ENCODE results near the gene KBTBD7. TPM values are rescaled to one million over a fixed set of nuclear protein-coding genes. Genes with fewer than 3 reads are reported as not detected.

Gene KBTBD7
- total RNA-seq, 4 donors from 2014 or later: 4.5 to 11.1 (median 9.3) TPM

DNA sequence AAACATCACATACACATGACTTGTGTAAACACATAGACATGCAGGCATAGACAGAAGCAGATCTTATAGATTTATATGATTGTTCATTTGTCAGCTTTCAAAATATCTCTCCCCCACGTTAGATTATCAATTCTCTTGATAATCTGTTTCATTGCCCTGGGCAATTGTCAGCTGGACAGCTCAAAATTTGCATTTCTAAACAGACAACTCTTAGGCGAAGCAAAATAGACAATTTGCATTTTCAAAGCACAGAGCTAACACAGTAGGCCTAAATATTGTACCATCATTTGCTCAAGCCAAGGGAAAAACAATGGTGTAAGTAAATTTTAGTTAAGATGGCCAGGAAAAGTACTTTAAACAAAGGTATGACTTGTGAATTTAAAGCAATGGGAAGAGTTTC is 37.7 kb downstream of the KBTBD7 start:
- peaks cover 0 to 12% (median 0%) of the 10 kb centered on the region in 4 donors for H3K9me3 ChIP-seq
- TF ChIP-seq EP300 (IDR thresholded peaks at IDR 0.05) (no peak), POLR2A (IDR thresholded peaks at IDR 0.05) (no peak)
- TF ChIP-seq, protein P1, sequence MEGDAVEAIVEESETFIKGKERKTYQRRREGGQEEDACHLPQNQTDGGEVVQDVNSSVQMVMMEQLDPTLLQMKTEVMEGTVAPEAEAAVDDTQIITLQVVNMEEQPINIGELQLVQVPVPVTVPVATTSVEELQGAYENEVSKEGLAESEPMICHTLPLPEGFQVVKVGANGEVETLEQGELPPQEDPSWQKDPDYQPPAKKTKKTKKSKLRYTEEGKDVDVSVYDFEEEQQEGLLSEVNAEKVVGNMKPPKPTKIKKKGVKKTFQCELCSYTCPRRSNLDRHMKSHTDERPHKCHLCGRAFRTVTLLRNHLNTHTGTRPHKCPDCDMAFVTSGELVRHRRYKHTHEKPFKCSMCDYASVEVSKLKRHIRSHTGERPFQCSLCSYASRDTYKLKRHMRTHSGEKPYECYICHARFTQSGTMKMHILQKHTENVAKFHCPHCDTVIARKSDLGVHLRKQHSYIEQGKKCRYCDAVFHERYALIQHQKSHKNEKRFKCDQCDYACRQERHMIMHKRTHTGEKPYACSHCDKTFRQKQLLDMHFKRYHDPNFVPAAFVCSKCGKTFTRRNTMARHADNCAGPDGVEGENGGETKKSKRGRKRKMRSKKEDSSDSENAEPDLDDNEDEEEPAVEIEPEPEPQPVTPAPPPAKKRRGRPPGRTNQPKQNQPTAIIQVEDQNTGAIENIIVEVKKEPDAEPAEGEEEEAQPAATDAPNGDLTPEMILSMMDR (IDR thresholded peaks at IDR 0.05): no peak
- no peaks in the 10 kb centered on the region for H3K27me3 ChIP-seq
- no peaks in the 10 kb centered on the region for H3K4me1 ChIP-seq
- DNase-seq (ENCODE audit: low spot score in 2 of 2): no peak
- H3K4me3 ChIP-seq: no peak overlapping the region
- WGBS, 2 donors: 65% methylated on average over 2 of the region's 2 CpGs
- H3K27ac ChIP-seq: no peak overlapping the region
- H3K36me3 ChIP-seq: peaks cover 0 to 2% (median 0%) of the 10 kb centered on the region in 3 donors

DNA sequence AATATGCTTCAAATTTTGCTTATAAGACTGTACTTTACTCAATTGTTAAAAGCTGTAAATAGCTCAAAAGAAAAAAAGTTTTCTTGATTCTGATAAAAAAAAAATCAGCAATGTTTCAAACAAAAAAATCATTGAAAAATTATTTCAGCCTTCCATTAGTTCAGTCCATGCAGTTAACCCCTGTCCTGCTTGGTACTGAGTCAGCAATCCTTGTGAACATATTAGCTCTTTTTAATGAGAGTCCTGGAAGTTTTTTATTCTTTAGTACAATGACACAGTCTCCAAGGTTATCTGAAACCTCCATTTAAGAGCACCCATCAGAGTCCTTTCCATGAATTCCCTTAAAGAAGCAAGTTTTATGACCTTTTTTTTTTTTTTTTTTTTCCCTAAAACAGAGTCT is 40.3 kb downstream of the KBTBD7 start:
- no peak for DNase-seq (ENCODE audit: low spot score in 2 of 2)
- H3K4me1 ChIP-seq: no peaks in the 10 kb centered on the region
- no peaks in the 10 kb centered on the region for H3K27me3 ChIP-seq
- H3K36me3 ChIP-seq: peaks cover 0 to 24% (median 0%) of the 10 kb centered on the region in 3 donors
- H3K4me3 ChIP-seq: no peak overlapping the region
- TF ChIP-seq EP300 (IDR thresholded peaks at IDR 0.05) (no peak), POLR2A (IDR thresholded peaks at IDR 0.05) (no peak)
- TF ChIP-seq, protein P1 (IDR thresholded peaks at IDR 0.05): no peak
- no peak overlapping the region for H3K27ac ChIP-seq
- H3K9me3 ChIP-seq: peaks cover 0 to 32% (median 4%) of the 10 kb centered on the region in 4 donors

DNA sequence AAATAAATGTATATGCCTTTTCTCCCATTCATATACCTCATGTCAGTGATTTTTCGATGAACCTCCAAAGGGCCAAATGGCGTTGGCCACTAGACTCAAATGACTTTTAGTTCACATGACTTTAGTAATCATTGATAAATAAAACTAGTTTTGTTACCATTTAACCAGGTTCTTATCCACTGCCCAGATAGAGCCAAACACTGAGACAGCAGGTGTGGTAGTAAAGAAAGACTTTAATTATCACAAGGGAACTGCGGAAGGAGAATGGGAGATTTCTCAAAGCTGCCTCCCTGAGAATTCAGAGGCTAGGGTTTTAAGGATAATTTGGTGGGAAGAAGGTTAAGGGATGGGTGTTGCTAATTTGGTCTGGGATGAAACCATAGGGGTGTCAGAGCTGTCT is 42.4 kb downstream of the KBTBD7 start:
- DNase-seq (ENCODE audit: low spot score in 2 of 2): no peak
- Histone ChIP-seq H3K4me3 (no peak overlapping the region), H3K4me1 (no peaks in the 10 kb centered on the region), H3K27ac (no peak overlapping the region), H3K27me3 (no peaks in the 10 kb centered on the region), H3K36me3 (peaks cover 0 to 43% (median 0%) of the 10 kb centered on the region in 3 donors), H3K9me3 (peaks cover 0 to 51% (median 11%) of the 10 kb centered on the region in 4 donors)
- 99% methylated on average over 3 of the region's 3 CpGs for WGBS, 2 donors
- TF ChIP-seq, protein P1 (IDR thresholded peaks at IDR 0.05): no peak
- TF ChIP-seq POLR2A (IDR thresholded peaks at IDR 0.05) (no peak), EP300 (IDR thresholded peaks at IDR 0.05) (no peak)

DNA sequence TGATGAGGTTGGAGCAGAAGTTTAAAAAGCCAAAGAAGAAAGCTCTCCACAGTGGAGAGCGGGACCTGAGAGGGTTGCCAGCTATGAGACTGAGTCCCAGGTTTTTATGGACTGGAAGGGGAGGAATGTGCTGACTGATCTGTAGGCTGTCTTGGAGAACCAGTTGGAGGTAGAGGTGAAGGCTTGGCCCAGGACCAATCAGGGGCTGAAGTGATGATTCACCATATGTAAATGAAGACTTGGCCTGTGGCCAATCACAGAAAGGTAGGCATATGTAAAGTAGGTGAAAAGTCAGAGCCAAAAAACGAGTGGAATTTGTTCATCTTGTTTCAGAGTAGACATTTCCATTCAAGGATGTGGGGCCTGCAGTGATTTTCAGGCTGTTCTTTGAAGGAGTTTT is 44.3 kb downstream of the KBTBD7 start:
- no peak for DNase-seq (ENCODE audit: low spot score in 2 of 2)
- Histone ChIP-seq H3K9me3 (peaks cover 0 to 51% (median 11%) of the 10 kb centered on the region in 4 donors), H3K27me3 (no peaks in the 10 kb centered on the region), H3K36me3 (peaks cover 0 to 46% (median 0%) of the 10 kb centered on the region in 3 donors), H3K27ac (no peak overlapping the region), H3K4me1 (no peaks in the 10 kb centered on the region), H3K4me3 (no peak overlapping the region)
- 76 to 86% methylated on average over 2 of the region's 2 CpGs for WGBS, 2 donors
- TF ChIP-seq, protein P1 (IDR thresholded peaks at IDR 0.05): no peak
- no peak for TF ChIP-seq POLR2A (IDR thresholded peaks at IDR 0.05)
- no peak for TF ChIP-seq EP300 (IDR thresholded peaks at IDR 0.05)

DNA sequence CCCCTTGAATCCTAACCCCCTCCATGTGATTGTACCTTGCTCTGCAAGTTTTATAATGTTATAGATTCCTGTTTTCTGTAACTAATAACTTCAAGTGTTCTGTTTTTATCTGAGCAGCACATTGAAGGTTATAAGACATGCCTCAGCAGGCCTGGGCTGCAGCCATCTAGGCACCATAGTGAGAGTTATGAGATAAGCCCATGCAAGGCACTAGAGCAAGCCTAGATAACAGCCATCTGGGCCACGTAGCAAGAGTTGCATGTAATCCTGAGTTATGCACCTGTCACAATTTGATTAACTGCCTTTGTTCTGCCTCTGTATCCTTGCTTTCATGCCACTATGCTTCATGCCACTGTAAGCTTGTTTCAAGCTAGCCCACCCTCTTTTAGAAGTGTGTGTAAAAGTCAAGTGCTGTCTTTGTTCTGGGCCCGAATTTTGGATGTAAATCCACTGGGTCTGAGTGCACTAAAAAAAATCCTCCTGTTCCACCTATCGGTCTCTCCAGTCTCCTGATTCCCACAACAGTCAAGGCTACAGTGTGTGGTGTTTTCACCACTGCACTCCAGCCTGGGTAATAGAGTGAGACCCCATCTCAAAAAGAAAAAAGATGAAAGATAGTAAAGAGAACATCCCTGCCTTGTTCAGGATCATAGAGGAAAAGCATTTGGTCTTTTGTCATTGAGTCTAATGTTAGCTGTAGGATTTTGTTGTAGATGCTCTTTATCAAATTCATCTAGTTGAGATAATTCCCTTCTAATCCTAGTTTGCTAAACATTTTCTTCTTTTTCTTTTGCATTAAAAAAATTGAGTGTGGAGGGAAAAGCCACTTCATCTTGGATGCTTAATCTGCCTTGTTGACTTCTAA is 45.7 kb downstream of the KBTBD7 start:
- no peak for DNase-seq (ENCODE audit: low spot score in 2 of 2)
- no peak for TF ChIP-seq EP300 (IDR thresholded peaks at IDR 0.05)
- TF ChIP-seq, protein P1 (IDR thresholded peaks at IDR 0.05): no peak
- no peak for TF ChIP-seq POLR2A (IDR thresholded peaks at IDR 0.05)
- no peaks in the 10 kb centered on the region for H3K27me3 ChIP-seq
- H3K9me3 ChIP-seq: peaks cover 0 to 51% (median 11%) of the 10 kb centered on the region in 4 donors
- no peaks in the 10 kb centered on the region for H3K4me1 ChIP-seq
- H3K4me3 ChIP-seq: no peak overlapping the region
- no peak overlapping the region for H3K27ac ChIP-seq
- WGBS, 2 donors: 91 to 93% methylated on average over 3 of the region's 3 CpGs
- H3K36me3 ChIP-seq: peaks cover 0 to 46% (median 0%) of the 10 kb centered on the region in 3 donors

All from tibial nerve (tissue), 4 donors.